GM21737 (cell line): Measurements from ENCODE around the gene CSAG3.

ENCODE experiments used
- ATAC-seq: cut with Tn5 transposase; IDR thresholded peaks from one replicate; pipeline ENCODE4 v1.9.1; 2021; ENCODE audit warnings: mild to moderate bottlenecking, moderate library complexity; ENCODE audit not compliant: unreplicated experiment

CSAG3 gene

GRCh38 chrX:152806035-152806434 is 47.0 kb downstream of the CSAG3 start:
- no peak for ATAC-seq
